ENCODE measurements around the gene MAML3.

The MAML3 gene

GRCh38 chr4:139889264-139889663 is 264.7 kb downstream of the MAML3 start:
- DNase-seq, result no peak

- no peak for DNase-seq
Measured at GRCh38 chr4:139887962-139888735, 265.8 kb downstream of the MAML3 start.

- DNase-seq, result no peak
Measured at GRCh38 chr4:139887376-139887802, 266.6 kb downstream of the MAML3 start.

GRCh38 chr4:139886798-139887197 is 267.2 kb downstream of the MAML3 start:
- DNase-seq, result no peak

GRCh38 chr4:139884438-139884837 is 269.5 kb downstream of the MAML3 start:
- no peak for DNase-seq

GRCh38 chr4:139880841-139881240 is 273.1 kb downstream of the MAML3 start:
- no peak for DNase-seq

- no peak for DNase-seq
Measured at GRCh38 chr4:139878050-139878449, 275.9 kb downstream of the MAML3 start.

GRCh38 chr4:139876337-139876941 is 277.5 kb downstream of the MAML3 start:
- no peak for DNase-seq

GRCh38 chr4:139875411-139875825 is 278.6 kb downstream of the MAML3 start:
- no peak for DNase-seq

- no peak for DNase-seq
Measured at GRCh38 chr4:139873111-139873860, 280.7 kb downstream of the MAML3 start.

- DNase-seq, result no peak
Measured at GRCh38 chr4:139872274-139872673, 281.7 kb downstream of the MAML3 start.

- no peak for DNase-seq
Measured at GRCh38 chr4:139869810-139870209, 284.2 kb downstream of the MAML3 start.

GRCh38 chr4:139866276-139866962 is 287.6 kb downstream of the MAML3 start:
- no peak for DNase-seq

- DNase-seq, result no peak
Measured at GRCh38 chr4:139865537-139865936, 288.4 kb downstream of the MAML3 start.

- DNase-seq, result no peak
Measured at GRCh38 chr4:139863531-139863930, 290.5 kb downstream of the MAML3 start.

- DNase-seq, result no peak
Measured at GRCh38 chr4:139861471-139861870, 292.5 kb downstream of the MAML3 start.

- no peak for DNase-seq
Measured at GRCh38 chr4:139860435-139861024, 293.5 kb downstream of the MAML3 start.

GRCh38 chr4:139859876-139860275 is 294.1 kb downstream of the MAML3 start:
- no peak for DNase-seq

GRCh38 chr4:139858436-139859205 is 295.4 kb downstream of the MAML3 start:
- DNase-seq, result no peak

GRCh38 chr4:139857977-139858376 is 296.0 kb downstream of the MAML3 start:
- no peak for DNase-seq

- no peak for DNase-seq
Measured at GRCh38 chr4:139857021-139857420, 297.0 kb downstream of the MAML3 start.
